HepG2 (cell line): ENCODE measurements around the gene PIK3R3. TPM values are rescaled to one million over a fixed set of nuclear protein-coding genes. Genes with fewer than 3 reads are reported as not detected.

Experiments used
- FOSL1 ChIP-seq: sonication (generic); formaldehyde crosslinking; IDR thresholded peaks from 2 replicates; pipeline ENCODE4 v1.9.0; 2021; ENCODE audit warnings: missing genetic modification reagents, borderline replicate concordance
- GMEB2 ChIP-seq: IDR thresholded peaks from 2 replicates; pipeline ENCODE4 v1.6.1; 2016; ENCODE audit warnings: missing biosample characterization, missing genetic modification reagents, low read depth
- IKZF1 ChIP-seq: fragments of 450-650 bp; IDR thresholded peaks from 2 replicates; pipeline ENCODE4 v1.7.1; 2016
- PAF1 ChIP-seq: IDR thresholded peaks from 2 replicates; pipeline ENCODE4 v1.6.1; 2016; ENCODE audit warnings: missing genetic modification reagents, missing compliant biosample characterization
- REL ChIP-seq: sonication (generic); formaldehyde crosslinking; conservative IDR thresholded peaks from 2 replicates; pipeline ENCODE4 v1.8.0; 2022; ENCODE audit warnings: mild to moderate bottlenecking, missing genetic modification reagents, moderate library complexity
- XBP1 ChIP-seq: sonication (generic); formaldehyde crosslinking; IDR thresholded peaks from 2 replicates; pipeline ENCODE4 v1.5.0; 2020; ENCODE audit warnings: missing genetic modification reagents
- ZBTB33 ChIP-seq: sonication (generic); formaldehyde crosslinking; IDR thresholded peaks from 2 replicates; pipeline ENCODE4 v1.4.0; 2020; ENCODE audit warnings: missing genetic modification reagents
- ZMAT3 ChIP-seq: sonication (generic); formaldehyde crosslinking; conservative IDR thresholded peaks from 2 replicates; pipeline ENCODE4 v1.7.0; 2021; ENCODE audit warnings: missing genetic modification reagents
- ZNF274 ChIP-seq: sonication (generic); formaldehyde crosslinking; IDR thresholded peaks from 2 replicates; pipeline ENCODE4 v1.5.1; 2020; ENCODE audit warnings: mild to moderate bottlenecking, missing genetic modification reagents
- ZNF280B ChIP-seq: sonication (generic); formaldehyde crosslinking; IDR thresholded peaks from 2 replicates; pipeline ENCODE4 v1.5.0; 2020; ENCODE audit warnings: missing genetic modification reagents, mild to moderate bottlenecking, borderline replicate concordance
- ZNF337 ChIP-seq: sonication (generic); formaldehyde crosslinking; IDR thresholded peaks from 2 replicates; pipeline ENCODE4 v1.5.1; 2020; ENCODE audit warnings: missing genetic modification reagents, low read depth, mild to moderate bottlenecking, borderline replicate concordance
- polyA plus RNA-seq, 8 experiments: library from polyadenylated mRNA; depleted of rRNA in 3 of 8; stranded (reverse) in 7 of 8; unstranded in 1 of 8; fragments of >200 nt; fragmentation: Illumina TruSeq in 4 of 8; extraction: Trizol in 4 of 8; gene quantifications; 2 replicates each; pipeline versions ENCODE4 v1.2.1 to v1.2.3, GENCODE V29; 2011 to 2016; ENCODE audit warnings: low read depth in 4 of 8, missing spikeins in 1 of 8, mixed read lengths in 1 of 8; ENCODE audit not compliant: insufficient read depth in 1 of 8
- total RNA-seq, 5 experiments: library from RNA; depleted of rRNA; stranded (reverse); fragments of >200 nt; fragmentation: Illumina TruSeq; extraction: Trizol; gene quantifications; 2 replicates each; pipeline ENCODE4 v1.2.3, GENCODE V29; 2016; ENCODE audit warnings: low read depth in 1 of 5
- TF ChIP-seq, protein P1 (sequence below): sonication (generic); formaldehyde crosslinking; IDR thresholded peaks from 2 replicates; pipeline ENCODE4 v1.8.0; 2022; ENCODE audit warnings: low read depth, missing genetic modification reagents
- TF ChIP-seq, protein P2 (sequence below): sonication (generic); formaldehyde crosslinking; IDR thresholded peaks from 2 replicates; pipeline ENCODE4 v1.4.0; 2020; ENCODE audit warnings: missing genetic modification reagents, mild to moderate bottlenecking, borderline replicate concordance
- TF ChIP-seq, protein P3 (sequence below): sonication (generic); formaldehyde crosslinking; IDR thresholded peaks from 2 replicates; pipeline ENCODE4 v1.4.0; 2020; ENCODE audit warnings: low read depth, missing genetic modification reagents
- TF ChIP-seq, protein P4 (sequence below): IDR thresholded peaks from 2 replicates; pipeline ENCODE4 v1.6.1; 2016

PIK3R3 gene
- total and polyA plus RNA-seq, 2 of the 13 experiments (the other 11 are each of a cell fraction or from before 2014, with no cell fraction given), result 0.37 to 6.9 TPM

GRCh38 chr1:46132529-46133180, at the start of gene PIK3R3 (continued):
- TF ChIP-seq, protein P1, sequence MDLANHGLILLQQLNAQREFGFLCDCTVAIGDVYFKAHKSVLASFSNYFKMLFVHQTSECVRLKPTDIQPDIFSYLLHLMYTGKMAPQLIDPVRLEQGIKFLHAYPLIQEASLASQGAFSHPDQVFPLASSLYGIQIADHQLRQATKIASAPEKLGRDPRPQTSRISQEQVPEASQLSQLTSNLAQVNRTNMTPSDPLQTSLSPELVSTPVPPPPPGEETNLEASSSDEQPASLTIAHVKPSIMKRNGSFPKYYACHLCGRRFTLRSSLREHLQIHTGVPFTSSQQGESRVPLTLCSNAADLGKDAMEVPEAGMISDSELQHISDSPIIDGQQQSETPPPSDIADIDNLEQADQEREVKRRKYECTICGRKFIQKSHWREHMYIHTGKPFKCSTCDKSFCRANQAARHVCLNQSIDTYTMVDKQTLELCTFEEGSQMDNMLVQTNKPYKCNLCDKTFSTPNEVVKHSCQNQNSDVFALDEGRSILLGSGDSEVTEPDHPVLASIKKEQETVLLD (CRISPR knock-in tag), result peak; percentile 91
- peak; percentile 98 for TF ChIP-seq ZMAT3 (CRISPR knock-in tag)
- TF ChIP-seq, protein P2, sequence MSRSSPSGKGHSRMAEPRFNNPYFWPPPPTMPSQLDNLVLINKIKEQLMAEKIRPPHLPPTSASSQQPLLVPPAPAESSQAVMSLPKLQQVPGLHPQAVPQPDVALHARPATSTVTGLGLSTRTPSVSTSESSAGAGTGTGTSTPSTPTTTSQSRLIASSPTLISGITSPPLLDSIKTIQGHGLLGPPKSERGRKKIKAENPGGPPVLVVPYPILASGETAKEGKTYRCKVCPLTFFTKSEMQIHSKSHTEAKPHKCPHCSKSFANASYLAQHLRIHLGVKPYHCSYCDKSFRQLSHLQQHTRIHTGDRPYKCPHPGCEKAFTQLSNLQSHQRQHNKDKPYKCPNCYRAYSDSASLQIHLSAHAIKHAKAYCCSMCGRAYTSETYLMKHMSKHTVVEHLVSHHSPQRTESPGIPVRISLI, result no peak
- TF ChIP-seq ZBTB33 (CRISPR knock-in tag), result 0 out of 2 replicates have a peak, but pooled peaks have one; percentile 54
- TF ChIP-seq, protein P3, sequence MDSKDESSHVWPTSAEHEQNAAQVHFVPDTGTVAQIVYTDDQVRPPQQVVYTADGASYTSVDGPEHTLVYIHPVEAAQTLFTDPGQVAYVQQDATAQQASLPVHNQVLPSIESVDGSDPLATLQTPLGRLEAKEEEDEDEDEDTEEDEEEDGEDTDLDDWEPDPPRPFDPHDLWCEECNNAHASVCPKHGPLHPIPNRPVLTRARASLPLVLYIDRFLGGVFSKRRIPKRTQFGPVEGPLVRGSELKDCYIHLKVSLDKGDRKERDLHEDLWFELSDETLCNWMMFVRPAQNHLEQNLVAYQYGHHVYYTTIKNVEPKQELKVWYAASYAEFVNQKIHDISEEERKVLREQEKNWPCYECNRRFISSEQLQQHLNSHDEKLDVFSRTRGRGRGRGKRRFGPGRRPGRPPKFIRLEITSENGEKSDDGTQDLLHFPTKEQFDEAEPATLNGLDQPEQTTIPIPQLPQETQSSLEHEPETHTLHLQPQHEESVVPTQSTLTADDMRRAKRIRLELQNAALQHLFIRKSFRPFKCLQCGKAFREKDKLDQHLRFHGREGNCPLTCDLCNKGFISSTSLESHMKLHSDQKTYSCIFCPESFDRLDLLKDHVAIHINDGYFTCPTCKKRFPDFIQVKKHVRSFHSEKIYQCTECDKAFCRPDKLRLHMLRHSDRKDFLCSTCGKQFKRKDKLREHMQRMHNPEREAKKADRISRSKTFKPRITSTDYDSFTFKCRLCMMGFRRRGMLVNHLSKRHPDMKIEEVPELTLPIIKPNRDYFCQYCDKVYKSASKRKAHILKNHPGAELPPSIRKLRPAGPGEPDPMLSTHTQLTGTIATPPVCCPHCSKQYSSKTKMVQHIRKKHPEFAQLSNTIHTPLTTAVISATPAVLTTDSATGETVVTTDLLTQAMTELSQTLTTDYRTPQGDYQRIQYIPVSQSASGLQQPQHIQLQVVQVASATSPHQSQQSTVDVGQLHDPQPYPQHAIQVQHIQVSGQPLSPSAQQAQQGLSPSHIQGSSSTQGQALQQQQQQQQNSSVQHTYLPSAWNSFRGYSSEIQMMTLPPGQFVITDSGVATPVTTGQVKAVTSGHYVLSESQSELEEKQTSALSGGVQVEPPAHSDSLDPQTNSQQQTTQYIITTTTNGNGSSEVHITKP (CRISPR knock-in tag), result peak; percentile 100
- peak; percentile 100 for TF ChIP-seq REL (CRISPR knock-in tag)
- TF ChIP-seq, protein P4, sequence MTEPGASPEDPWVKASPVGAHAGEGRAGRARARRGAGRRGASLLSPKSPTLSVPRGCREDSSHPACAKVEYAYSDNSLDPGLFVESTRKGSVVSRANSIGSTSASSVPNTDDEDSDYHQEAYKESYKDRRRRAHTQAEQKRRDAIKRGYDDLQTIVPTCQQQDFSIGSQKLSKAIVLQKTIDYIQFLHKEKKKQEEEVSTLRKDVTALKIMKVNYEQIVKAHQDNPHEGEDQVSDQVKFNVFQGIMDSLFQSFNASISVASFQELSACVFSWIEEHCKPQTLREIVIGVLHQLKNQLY (CRISPR knock-in tag), result peak; percentile 81
- no peak for TF ChIP-seq IKZF1
- no peak for TF ChIP-seq PAF1 (CRISPR knock-in tag)
- peak; percentile 96 for TF ChIP-seq ZNF274 (CRISPR knock-in tag)
- TF ChIP-seq FOSL1 (CRISPR knock-in tag), result 0 out of 2 replicates have a peak, but pooled peaks have one; percentile 26
- TF ChIP-seq XBP1 (CRISPR knock-in tag), result 0 out of 2 replicates have a peak, but pooled peaks have one; percentile 29
- TF ChIP-seq GMEB2 (CRISPR knock-in tag), result 0 out of 2 replicates have a peak, but pooled peaks have one; percentile 42
- TF ChIP-seq ZNF280B (CRISPR knock-in tag), result peak; percentile 96
- TF ChIP-seq ZNF337, result peak; percentile 57; the same call in 1 of the 2 replicates
